Stimulated activated memory B cell treated with anti-CD40 and anti-IgM and Interleukin-4, amounts not matched to agents 10 μg/mL and 1 μg/mL and 100 μg/mL, for 72 hours (primary cell): ENCODE results near the gene CARM1.
A peak's percentile ranks its signal among the peaks of the same experiment; 100 is the strongest.

Source experiments
- ATAC-seq: fragments of 150-1000 bp; cut with Tn5 transposase; 2 replicates; pipeline ENCODE4 v1.10.0; 2021
- H3K27ac Mint-ChIP-seq: one replicate; pipeline ENCODE4 v1.8.0; 2022; ENCODE audit warnings: mild to moderate bottlenecking, mixed read lengths
- H3K27me3 Mint-ChIP-seq: one replicate; pipeline ENCODE4 v1.8.0; 2022; ENCODE audit warnings: mixed read lengths
- H3K36me3 Mint-ChIP-seq: one replicate; pipeline ENCODE4 v1.8.0; 2022; ENCODE audit warnings: mixed read lengths
- H3K4me1 Mint-ChIP-seq: one replicate; pipeline ENCODE4 v1.8.0; 2022; ENCODE audit warnings: mixed read lengths
- H3K4me3 Mint-ChIP-seq: one replicate; pipeline ENCODE4 v1.8.0; 2022; ENCODE audit warnings: mild to moderate bottlenecking, moderate library complexity, mixed read lengths
- H3K9me3 Mint-ChIP-seq: one replicate; pipeline ENCODE4 v1.8.0; 2022; ENCODE audit warnings: mixed read lengths

The CARM1 gene

DNA sequence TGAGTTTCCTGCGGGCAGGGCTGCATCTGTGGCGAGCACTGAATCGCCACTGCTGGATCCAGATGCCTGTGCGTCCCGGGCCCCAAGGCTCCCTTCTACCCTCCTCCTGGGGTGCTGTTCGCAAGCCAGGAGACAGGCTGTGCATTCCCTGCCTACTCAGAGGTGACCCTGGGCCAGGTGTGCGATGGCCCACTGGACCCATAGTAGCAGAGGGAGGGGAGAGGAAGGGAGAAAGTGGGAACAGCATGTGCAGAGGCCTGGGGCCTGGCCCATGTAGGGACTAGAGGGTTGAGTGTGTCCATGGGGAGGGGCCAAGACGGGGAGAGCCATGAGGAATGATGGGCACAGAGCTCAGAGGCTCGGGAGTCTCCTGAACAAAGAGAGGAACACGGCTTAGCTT, 27.3 kb downstream of the CARM1 start:
- no peaks in the 10 kb centered on the region for H3K27me3 Mint-ChIP-seq
- no peak for ATAC-seq
- peaks cover 44% of the 10 kb centered on the region for H3K4me1 Mint-ChIP-seq
- peaks cover 33% of the 10 kb centered on the region for H3K36me3 Mint-ChIP-seq
- H3K4me3 Mint-ChIP-seq, result no peak overlapping the region
- H3K9me3 Mint-ChIP-seq, result no peaks in the 10 kb centered on the region
- H3K27ac Mint-ChIP-seq, result no peak overlapping the region

DNA sequence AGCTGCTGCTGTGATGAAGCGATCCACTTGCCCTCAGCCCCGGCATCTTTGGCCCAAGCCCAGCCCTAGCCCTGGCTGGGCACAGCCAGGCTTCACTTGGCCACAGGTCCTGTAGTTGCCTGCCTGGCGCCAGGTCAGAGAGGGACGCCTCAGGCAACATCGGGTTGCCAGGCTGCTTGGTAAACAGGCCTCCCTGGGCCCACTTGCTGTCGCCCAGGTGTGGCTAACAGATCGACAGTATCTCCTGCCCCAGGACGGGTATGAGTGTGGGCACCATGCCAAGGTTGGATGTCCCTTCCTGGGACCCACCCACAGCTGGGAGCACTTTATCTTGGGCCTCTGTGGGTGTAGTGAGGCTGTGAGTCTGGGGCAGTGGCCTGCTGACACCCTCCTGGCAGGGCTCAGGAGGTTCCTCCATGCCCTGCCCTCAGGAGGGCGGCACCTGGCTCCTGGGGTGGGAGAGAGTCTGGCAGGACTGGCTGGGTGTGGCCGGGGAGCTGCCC, 27.8 kb downstream of the CARM1 start:
- Mint-ChIP-seq H3K4me3 (no peak overlapping the region), H3K27me3 (no peaks in the 10 kb centered on the region), H3K9me3 (no peaks in the 10 kb centered on the region), H3K4me1 (peaks cover 39% of the 10 kb centered on the region), H3K36me3 (peaks cover 36% of the 10 kb centered on the region), H3K27ac (no peak overlapping the region)
- no peak for ATAC-seq

DNA sequence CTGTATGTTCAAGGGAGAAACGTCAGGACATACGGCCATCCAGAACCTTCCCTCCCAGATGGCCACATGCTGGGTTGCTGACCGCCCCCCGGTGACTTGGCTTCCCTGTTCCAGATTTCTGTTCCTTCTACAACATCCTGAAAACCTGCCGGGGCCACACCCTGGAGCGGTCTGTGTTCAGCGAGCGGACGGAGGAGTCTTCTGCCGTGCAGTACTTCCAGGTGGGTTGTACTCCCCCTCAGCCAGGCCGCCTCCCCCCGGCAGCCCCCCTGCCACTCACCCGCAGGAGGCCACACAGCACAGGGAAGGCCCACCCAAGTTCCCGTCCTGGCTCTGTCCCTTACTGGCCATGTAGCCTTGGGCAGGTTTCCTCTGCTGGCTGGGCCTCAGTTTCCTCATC, 36.6 kb downstream of the CARM1 start:
- H3K4me1 Mint-ChIP-seq, result no peaks in the 10 kb centered on the region
- no peak for ATAC-seq
- no peaks in the 10 kb centered on the region for H3K9me3 Mint-ChIP-seq
- H3K36me3 Mint-ChIP-seq, result peaks cover 55% of the 10 kb centered on the region
- H3K27ac Mint-ChIP-seq, result no peak overlapping the region
- no peaks in the 10 kb centered on the region for H3K27me3 Mint-ChIP-seq
- no peak overlapping the region for H3K4me3 Mint-ChIP-seq

DNA sequence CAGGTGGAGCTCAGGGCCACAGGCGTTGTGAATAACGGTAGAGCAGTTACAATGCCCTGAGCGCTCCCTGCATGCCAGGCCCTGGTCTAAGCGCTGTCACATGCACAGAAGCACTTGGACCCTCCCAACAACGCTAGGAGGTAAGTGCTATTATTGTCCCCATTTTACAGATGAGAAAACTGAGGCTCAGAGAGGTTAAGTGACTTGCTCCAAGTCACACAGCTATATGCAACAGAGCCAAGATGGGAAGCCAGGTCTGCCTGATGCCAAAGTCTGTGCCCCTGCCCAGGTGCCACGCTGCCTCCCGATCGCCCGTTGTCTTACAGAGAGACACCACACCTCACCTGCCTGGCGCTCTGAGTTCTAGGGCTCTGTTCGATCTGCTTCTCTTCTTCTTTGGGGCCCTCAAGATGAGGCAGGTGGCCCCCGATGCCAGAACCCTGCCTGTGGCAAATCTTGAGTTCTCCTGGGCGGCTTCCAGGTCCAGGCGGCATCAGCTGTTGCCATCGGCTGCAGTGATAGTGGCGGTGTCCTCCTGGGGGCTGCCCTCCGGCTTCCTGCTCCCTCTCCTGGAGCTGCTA, 37.1 kb downstream of the CARM1 start:
- H3K27me3 Mint-ChIP-seq, result no peaks in the 10 kb centered on the region
- no peak overlapping the region for H3K4me3 Mint-ChIP-seq
- no peak overlapping the region for H3K27ac Mint-ChIP-seq
- ATAC-seq, result no peak
- H3K4me1 Mint-ChIP-seq, result no peaks in the 10 kb centered on the region
- H3K9me3 Mint-ChIP-seq, result no peaks in the 10 kb centered on the region
- H3K36me3 Mint-ChIP-seq, result peaks cover 52% of the 10 kb centered on the region

DNA sequence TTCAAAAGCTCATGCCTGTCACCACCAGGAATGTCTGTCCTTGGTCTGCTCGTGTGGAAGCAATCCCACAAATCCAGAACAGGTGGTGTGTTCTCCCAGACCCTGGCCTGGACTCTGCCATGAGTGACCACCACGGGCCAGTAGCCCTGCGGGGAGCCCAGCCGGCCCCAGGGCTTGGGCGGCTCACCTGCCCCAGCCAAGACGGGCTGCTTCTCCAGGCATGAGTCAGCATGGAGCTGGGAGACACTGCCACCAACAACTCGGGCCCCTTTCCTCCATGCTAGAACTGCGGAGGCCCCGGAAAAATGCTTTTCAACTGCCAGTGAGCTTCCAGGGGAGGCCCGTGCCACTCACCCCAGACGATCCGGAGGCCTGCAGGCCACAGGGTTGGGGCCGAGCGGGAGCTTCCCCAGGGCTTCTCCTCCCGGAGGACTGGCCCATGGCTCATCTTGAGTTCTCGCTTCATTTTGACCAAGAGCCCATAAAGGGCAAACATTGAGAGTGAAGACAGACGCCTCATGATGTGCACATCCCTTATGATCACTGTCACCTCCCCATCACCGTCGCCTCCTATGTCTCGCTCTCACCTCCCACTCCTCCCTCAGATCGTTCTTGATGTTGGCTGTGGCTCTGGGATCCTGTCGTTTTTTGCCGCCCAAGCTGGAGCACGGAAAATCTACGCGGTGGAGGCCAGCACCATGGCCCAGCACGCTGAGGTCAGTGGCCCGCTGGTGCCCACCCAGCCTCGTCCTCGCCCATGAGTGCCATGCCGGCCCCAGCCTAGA, 40.4 kb downstream of the CARM1 start:
- no peaks in the 10 kb centered on the region for H3K9me3 Mint-ChIP-seq
- ATAC-seq, result no peak
- H3K27ac Mint-ChIP-seq, result no peak overlapping the region
- H3K4me3 Mint-ChIP-seq, result no peak overlapping the region
- H3K4me1 Mint-ChIP-seq, result no peaks in the 10 kb centered on the region
- peaks cover 44% of the 10 kb centered on the region for H3K36me3 Mint-ChIP-seq
- H3K27me3 Mint-ChIP-seq, result no peaks in the 10 kb centered on the region

DNA sequence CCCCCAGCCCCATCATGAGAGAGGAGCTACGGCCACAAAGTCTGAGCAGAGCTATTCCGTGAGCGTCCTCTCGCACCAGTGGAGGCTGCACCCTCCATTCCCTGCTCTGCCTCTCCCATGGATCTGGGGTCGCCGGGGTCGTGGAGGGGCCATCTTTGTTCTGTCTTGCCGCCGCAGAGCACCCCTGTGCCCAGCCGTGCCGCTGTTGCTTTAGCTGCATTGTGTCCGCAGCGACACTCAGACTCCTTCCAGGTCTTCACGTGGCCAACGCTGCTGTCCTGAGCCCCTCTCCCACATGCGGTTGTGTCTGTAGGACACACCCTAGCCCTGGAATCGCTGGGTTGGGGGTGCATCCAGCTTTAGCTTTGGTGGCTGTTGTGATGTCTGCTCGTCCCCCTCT, 41.3 kb downstream of the CARM1 start:
- no peaks in the 10 kb centered on the region for H3K4me1 Mint-ChIP-seq
- no peaks in the 10 kb centered on the region for H3K9me3 Mint-ChIP-seq
- no peak for ATAC-seq
- no peak overlapping the region for H3K27ac Mint-ChIP-seq
- H3K27me3 Mint-ChIP-seq, result no peaks in the 10 kb centered on the region
- H3K4me3 Mint-ChIP-seq, result no peak overlapping the region
- H3K36me3 Mint-ChIP-seq, result peaks cover 42% of the 10 kb centered on the region

DNA sequence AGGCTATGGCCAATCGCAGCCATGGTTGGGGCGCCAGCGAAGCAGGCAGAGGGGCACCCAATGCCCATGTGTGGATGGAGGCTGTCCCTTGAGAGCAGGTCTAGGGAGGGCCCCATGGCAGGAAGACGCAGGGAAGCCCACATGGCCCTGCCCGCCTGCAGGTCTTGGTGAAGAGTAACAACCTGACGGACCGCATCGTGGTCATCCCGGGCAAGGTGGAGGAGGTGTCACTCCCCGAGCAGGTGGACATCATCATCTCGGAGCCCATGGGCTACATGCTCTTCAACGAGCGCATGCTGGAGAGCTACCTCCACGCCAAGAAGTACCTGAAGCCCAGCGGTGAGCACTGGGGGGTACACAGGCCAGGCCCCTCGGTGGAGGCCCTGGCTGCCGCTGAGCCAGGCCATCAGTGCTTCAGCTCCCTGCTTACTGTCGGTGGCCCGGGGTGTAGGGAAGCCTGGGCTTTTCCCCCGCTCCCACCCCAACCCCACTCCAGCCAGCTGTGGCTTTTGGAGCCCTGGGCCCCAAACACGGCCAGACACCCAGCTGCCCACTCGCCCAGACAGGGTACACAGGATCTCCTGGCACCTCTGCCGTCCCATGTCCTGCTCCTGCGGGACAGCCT, 42.5 kb downstream of the CARM1 start:
- no peak for ATAC-seq
- H3K9me3 Mint-ChIP-seq, result no peaks in the 10 kb centered on the region
- H3K36me3 Mint-ChIP-seq, result peaks cover 42% of the 10 kb centered on the region
- H3K4me1 Mint-ChIP-seq, result no peaks in the 10 kb centered on the region
- H3K4me3 Mint-ChIP-seq, result no peak overlapping the region
- no peaks in the 10 kb centered on the region for H3K27me3 Mint-ChIP-seq
- no peak overlapping the region for H3K27ac Mint-ChIP-seq

DNA sequence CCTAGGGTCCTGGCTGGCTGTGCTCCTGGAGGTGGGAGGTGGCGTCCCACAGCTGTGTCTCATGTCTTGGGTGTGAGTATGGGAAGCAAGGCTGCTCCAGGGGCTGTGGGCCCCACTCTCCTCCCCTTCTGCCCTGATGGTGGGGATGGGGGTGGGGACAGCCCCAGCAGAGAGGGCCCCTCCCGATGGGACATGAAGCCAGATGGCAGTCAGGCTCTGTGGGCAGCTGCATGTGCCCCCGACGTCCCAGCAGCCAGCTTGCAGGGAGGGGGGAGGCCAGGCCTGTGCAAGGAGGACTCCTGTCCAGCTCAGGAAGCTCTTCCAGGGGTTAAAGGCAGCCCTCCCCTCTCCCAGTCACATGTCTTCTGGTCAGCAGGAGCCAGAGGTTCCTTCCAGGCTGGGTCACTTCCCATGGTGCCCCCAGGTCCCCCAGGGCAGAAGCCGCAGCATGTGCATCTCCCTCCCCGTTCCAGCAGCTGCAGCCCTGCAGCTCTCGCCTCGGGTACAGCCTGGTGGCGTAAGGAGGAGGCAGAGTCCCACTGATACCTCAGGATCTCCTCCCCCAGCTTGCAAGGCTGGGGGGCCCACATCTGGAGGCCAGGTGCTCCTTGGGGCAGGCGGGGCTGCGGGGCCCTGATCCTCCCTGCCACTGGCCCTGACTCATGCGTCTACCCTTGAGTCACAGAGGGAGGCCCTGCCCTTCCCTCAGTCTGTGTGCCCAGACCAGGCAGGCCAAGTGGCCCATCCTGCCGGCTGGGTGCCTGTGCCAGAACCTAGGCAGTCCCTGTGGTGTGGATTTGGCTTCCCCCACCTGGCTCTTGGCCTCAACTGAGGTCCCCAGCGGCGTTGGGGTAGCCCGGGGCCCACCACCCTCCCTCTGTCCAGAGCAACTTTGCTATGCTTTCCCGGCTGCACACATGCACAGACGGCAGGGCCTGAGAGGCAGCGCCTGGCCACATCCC, 44.1 kb downstream of the CARM1 start:
- H3K27me3 Mint-ChIP-seq, result no peaks in the 10 kb centered on the region
- no peak overlapping the region for H3K4me3 Mint-ChIP-seq
- ATAC-seq, result no peak
- no peaks in the 10 kb centered on the region for H3K9me3 Mint-ChIP-seq
- no peaks in the 10 kb centered on the region for H3K4me1 Mint-ChIP-seq
- no peak overlapping the region for H3K27ac Mint-ChIP-seq
- peaks cover 41% of the 10 kb centered on the region for H3K36me3 Mint-ChIP-seq

DNA sequence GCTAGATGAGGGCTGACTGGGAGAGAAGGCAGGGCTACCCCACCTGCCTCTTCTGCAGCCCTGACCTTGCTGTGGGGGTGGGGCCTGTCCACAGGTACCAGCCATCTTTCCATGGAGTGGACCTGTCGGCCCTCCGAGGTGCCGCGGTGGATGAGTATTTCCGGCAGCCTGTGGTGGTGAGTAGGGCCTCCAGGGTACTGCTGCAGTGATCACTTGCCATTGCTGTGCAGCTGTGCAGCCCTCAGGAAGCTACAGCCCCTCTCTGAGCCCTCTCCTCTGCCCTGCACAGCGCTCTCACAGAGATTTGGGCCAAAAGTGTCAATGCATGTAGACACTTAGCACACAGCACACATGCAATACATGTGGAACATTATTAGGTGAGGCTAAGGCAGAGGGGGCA, 45.2 kb downstream of the CARM1 start:
- Mint-ChIP-seq H3K4me1 (no peaks in the 10 kb centered on the region), H3K9me3 (no peaks in the 10 kb centered on the region), H3K4me3 (no peak overlapping the region), H3K36me3 (peaks cover 42% of the 10 kb centered on the region), H3K27ac (no peak overlapping the region), H3K27me3 (no peaks in the 10 kb centered on the region)
- no peak for ATAC-seq

DNA sequence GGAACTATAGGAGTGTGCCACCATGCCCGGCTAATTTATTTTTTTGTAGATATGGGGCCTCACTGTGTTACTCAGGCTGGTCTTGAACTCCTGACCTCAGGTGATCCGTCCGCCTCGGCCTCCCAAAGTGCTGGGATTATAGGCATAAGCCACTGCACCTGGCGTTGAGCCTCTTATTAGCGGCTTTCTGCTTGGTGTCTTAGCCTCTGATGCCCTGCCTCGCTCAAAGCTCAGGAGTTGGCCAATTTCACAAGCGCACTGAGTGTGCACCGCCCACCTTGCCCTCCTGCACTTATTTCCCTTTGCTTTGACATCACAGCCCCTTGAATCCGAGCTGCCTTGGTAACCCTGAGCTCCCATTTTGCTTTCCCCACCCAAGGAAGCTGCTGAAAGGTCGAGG, 47.0 kb downstream of the CARM1 start:
- Mint-ChIP-seq H3K36me3 (peaks cover 35% of the 10 kb centered on the region), H3K9me3 (no peaks in the 10 kb centered on the region), H3K4me3 (no peak overlapping the region), H3K27ac (no peak overlapping the region), H3K27me3 (no peaks in the 10 kb centered on the region), H3K4me1 (no peaks in the 10 kb centered on the region)
- no peak for ATAC-seq

DNA sequence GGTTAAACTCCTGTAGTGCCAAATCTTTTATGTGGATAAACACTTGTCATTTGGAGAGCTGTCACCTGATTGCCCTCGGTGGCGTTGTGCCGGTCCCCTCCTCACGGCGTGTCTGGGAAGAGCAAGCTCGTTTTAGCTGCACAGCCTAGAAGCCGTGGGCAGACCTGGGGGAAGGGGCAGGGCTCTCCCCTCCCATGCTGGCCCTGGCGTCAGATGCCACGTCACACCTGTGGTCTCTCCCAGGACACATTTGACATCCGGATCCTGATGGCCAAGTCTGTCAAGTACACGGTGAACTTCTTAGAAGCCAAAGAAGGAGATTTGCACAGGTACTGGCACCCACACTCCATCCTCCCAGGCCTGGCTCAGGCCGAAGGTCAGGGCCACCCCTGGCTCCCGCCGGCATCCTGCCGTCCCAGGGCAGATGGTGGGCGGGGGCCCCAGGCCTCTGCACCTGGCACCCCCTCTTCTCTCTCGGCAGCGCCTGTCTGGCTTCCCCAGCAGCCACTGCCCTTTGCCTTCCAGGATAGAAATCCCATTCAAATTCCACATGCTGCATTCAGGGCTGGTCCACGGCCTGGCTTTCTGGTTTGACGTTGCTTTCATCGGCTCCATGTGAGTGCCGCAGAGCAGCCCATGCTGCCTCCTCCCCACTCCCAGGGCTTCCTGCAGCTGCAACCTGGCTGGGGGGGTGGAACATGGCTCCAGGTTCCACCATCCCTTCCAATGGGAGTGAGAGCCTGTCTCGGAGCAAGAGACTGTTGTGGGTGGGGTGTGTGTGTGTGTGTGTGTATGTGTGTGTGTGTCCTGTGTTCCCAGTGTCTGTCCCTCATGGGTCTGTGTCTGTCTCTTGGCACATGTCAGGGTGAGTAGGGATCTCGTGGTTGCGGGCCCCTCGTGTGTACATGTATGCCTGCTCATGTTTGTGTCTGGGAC, 48.3 kb downstream of the CARM1 start:
- no peak for ATAC-seq
- H3K27me3 Mint-ChIP-seq, result no peaks in the 10 kb centered on the region
- no peak overlapping the region for H3K27ac Mint-ChIP-seq
- no peak overlapping the region for H3K4me3 Mint-ChIP-seq
- peaks cover 41% of the 10 kb centered on the region for H3K36me3 Mint-ChIP-seq
- no peaks in the 10 kb centered on the region for H3K9me3 Mint-ChIP-seq
- no peaks in the 10 kb centered on the region for H3K4me1 Mint-ChIP-seq

DNA sequence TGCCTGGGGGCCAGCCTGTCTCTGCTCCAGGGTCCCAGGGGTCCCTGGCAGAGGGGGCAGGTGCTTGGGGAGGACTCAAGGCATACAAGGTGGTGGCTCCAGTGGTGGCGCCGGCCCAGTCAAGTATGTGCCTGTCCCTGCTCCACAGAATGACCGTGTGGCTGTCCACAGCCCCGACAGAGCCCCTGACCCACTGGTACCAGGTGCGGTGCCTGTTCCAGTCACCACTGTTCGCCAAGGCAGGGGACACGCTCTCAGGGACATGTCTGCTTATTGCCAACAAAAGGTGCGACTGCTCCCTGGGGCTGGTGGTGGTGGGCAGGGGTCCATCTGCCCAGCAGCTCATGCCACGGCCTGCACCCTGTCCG, 48.9 kb downstream of the CARM1 start:
- peaks cover 43% of the 10 kb centered on the region for H3K36me3 Mint-ChIP-seq
- ATAC-seq, result no peak
- H3K4me1 Mint-ChIP-seq, result no peaks in the 10 kb centered on the region
- H3K9me3 Mint-ChIP-seq, result no peaks in the 10 kb centered on the region
- no peaks in the 10 kb centered on the region for H3K27me3 Mint-ChIP-seq
- H3K27ac Mint-ChIP-seq, result no peak overlapping the region
- H3K4me3 Mint-ChIP-seq, result no peak overlapping the region

DNA sequence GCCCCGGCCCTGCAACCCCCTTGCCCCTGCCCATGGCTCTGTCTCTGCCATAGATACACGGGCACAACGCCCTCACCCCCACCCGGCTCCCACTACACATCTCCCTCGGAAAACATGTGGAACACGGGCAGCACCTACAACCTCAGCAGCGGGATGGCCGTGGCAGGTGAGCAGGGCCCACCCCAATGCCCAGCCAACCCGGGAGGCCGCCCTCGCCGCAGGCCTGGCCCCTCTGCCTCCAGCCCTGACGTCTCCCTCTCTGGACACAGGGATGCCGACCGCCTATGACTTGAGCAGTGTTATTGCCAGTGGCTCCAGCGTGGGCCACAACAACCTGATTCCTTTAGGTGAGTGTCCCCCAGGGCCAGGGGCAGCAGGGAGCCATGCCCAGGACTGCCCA, 49.4 kb downstream of the CARM1 start:
- Mint-ChIP-seq H3K36me3 (peaks cover 46% of the 10 kb centered on the region), H3K4me1 (no peaks in the 10 kb centered on the region), H3K27ac (no peak overlapping the region), H3K27me3 (no peaks in the 10 kb centered on the region), H3K4me3 (no peak overlapping the region), H3K9me3 (no peaks in the 10 kb centered on the region)
- no peak for ATAC-seq

DNA sequence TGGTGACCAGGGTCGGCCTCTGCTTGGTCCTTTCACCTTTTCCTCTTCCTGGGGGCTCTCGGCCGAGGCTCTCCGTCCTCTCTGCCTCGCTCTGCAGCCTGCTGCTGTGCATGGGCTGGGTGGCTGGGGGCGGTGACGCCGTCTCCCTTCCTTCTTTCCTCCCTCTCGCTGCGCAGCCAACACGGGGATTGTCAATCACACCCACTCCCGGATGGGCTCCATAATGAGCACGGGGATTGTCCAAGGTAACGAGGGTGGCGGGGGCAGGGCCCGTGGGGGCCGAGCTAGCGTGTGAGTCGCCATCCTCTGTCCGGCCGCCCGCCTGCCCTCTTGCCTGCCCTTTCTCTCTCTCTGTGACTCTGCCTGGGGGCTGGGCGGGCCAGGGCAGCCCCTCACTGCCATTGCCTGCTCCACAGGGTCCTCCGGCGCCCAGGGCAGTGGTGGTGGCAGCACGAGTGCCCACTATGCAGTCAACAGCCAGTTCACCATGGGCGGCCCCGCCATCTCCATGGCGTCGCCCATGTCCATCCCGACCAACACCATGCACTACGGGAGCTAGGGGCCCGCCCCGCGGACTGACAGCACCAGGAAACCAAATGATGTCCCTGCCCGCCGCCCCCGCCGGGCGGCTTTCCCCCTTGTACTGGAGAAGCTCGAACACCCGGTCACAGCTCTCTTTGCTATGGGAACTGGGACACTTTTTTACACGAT, 50.0 kb downstream of the CARM1 start:
- Mint-ChIP-seq H3K27me3 (no peaks in the 10 kb centered on the region), H3K9me3 (no peaks in the 10 kb centered on the region), H3K36me3 (peaks cover 46% of the 10 kb centered on the region), H3K27ac (no peak overlapping the region), H3K4me3 (no peak overlapping the region), H3K4me1 (no peaks in the 10 kb centered on the region)
- peak; percentile 28 for ATAC-seq
